ENCODE data around the gene CYTH2. TPM values are rescaled to one million over a fixed set of nuclear protein-coding genes. Genes with fewer than 3 reads are reported as not detected.

Gene CYTH2
- total RNA-seq, 1 experiment from 2014 or later = 103 TPM

DNA sequence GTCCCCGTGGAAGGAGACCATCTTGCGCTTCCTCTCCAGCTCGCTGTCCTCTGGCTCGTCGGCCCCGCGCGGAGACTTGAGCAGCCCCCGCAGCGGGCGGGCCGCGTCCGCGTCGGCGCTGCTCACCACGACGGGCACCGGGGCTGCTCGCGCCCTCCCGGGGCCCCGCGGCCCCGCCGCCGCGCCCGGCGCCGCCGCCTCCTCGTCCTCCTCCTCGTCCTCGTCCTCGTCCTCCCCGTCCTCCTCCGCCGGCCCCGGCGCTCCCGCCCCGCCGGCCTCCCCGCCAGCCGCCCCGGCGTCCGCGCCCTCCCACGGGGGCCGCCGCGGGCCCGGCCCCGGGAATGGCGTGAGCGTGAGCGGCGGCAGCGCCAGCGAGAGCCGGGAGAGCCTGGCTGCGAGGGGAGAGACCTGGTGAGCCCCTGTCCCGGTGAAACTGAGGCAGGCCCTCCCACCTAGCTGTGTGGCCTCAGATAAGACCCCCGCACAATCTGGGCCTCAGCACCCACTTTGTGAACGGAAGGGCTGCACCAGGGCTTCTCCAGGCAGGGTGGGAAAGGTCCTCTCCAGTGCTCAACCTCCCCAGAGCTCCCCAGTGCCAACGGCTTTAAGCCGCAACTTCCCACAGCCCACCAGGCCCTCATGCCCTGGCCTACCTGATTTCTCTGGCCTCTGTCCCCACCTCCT, 24.7 kb downstream of the CYTH2 start:
- WGBS (ENCODE audit: extremely low coverage, insufficient read length, low lambda C conversion rate) = no CpG with 5 or more reads among the region's 70 CpGs
- Histone ChIP-seq H2BK12ac (ENCODE audit: insufficient read length, low read depth, low read length) (no peak overlapping the region), H2BK20ac (ENCODE audit: low read depth, low read length, poor library complexity, severe bottlenecking) (no peak overlapping the region)

More for the DNA sequence above, 24.7 kb downstream of the CYTH2 start:
- H3K79me1 ChIP-seq (ENCODE audit: insufficient read depth, low read depth, low read length, poor library complexity, severe bottlenecking) = no peaks in the 10 kb centered on the region
- DNase-seq = no peak
- H3K4me3 Mint-ChIP-seq = peak overlapping the region; percentile 65 to 82
- no peak overlapping the region for H4K8ac ChIP-seq (replicated peaks; ENCODE audit: insufficient read length, low read depth, low read length)
- no peak overlapping the region for H2BK120ac ChIP-seq (ENCODE audit: low read depth, low read length, poor library complexity, severe bottlenecking)
- peak overlapping the region; percentile 94 for H3K14ac ChIP-seq (ENCODE audit: insufficient read depth, low read length)
- H4K20me1 ChIP-seq (ENCODE audit: control insufficient read depth, insufficient read depth, insufficient read length) = no peaks in the 10 kb centered on the region
- H2BK5ac ChIP-seq (ENCODE audit: insufficient read length, low read length) = no peak overlapping the region
- no peak overlapping the region for H3K27ac ChIP-seq (ENCODE audit: insufficient read length, low read depth, low read length)
- no peak overlapping the region for H3T11ph ChIP-seq (ENCODE audit: low read length)
- peak overlapping the region; percentile 2 for H3K18ac ChIP-seq (ENCODE audit: insufficient read length, low read depth, low read length)
- no peak overlapping the region for H3K27ac Mint-ChIP-seq
- peaks cover 0 to 6% (median 0%) of the 10 kb centered on the region in 3 experiments; a peak in 4 of 7 replicates for H3K36me3 Mint-ChIP-seq (ENCODE audit: insufficient read depth in 1 of 3, low read depth in 3 of 3)
- H3K4ac ChIP-seq (ENCODE audit: low read depth, low read length) = no peak overlapping the region
- H3K79me2 ChIP-seq (ENCODE audit: insufficient read depth, low read length) = no peaks in the 10 kb centered on the region
- H3K27me3 Mint-ChIP-seq (ENCODE audit: low read depth) = peaks cover 17% of the 10 kb centered on the region
- no peak overlapping the region; the same call in 1 of the 2 replicates for H2BK15ac ChIP-seq (ENCODE audit: low read depth, low read length)
- no peak overlapping the region for H4K5ac ChIP-seq (ENCODE audit: insufficient read length, low read depth, low read length)
- H3K4me1 Mint-ChIP-seq = peaks cover 24 to 36% of the 10 kb centered on the region in 2 experiments
- no peaks in the 10 kb centered on the region for H3K9me3 ChIP-seq (ENCODE audit: control insufficient read depth, low read depth, low read length)
- TF ChIP-seq, protein P1, sequence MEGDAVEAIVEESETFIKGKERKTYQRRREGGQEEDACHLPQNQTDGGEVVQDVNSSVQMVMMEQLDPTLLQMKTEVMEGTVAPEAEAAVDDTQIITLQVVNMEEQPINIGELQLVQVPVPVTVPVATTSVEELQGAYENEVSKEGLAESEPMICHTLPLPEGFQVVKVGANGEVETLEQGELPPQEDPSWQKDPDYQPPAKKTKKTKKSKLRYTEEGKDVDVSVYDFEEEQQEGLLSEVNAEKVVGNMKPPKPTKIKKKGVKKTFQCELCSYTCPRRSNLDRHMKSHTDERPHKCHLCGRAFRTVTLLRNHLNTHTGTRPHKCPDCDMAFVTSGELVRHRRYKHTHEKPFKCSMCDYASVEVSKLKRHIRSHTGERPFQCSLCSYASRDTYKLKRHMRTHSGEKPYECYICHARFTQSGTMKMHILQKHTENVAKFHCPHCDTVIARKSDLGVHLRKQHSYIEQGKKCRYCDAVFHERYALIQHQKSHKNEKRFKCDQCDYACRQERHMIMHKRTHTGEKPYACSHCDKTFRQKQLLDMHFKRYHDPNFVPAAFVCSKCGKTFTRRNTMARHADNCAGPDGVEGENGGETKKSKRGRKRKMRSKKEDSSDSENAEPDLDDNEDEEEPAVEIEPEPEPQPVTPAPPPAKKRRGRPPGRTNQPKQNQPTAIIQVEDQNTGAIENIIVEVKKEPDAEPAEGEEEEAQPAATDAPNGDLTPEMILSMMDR (conservative IDR thresholded peaks at IDR 0.05) = no peak
- H3K23me2 ChIP-seq (ENCODE audit: insufficient read length, low read depth, low read length, poor library complexity, severe bottlenecking) = peaks cover 8% of the 10 kb centered on the region
- no peaks in the 10 kb centered on the region for H3K4me1 ChIP-seq (ENCODE audit: insufficient read depth, low read length)
- peak overlapping the region; percentile 57 for H3K9ac ChIP-seq (ENCODE audit: extremely low read depth, insufficient read length, low read length)
- no peak overlapping the region for H2AK5ac ChIP-seq (ENCODE audit: insufficient read length, low read length)
- H3K23ac ChIP-seq (ENCODE audit: insufficient read length, low read depth, low read length) = no peak overlapping the region
- H3K9me3 Mint-ChIP-seq = no peaks in the 10 kb centered on the region; a peak in 2 of 5 replicates
- no peak overlapping the region for H4K91ac ChIP-seq (ENCODE audit: insufficient read length, low read depth, low read length)
- no peaks in the 10 kb centered on the region for H3K27me3 ChIP-seq (ENCODE audit: insufficient read depth, low read length)
- H3K4me2 ChIP-seq (ENCODE audit: insufficient read depth, insufficient read length, low read length) = peak overlapping the region; percentile 55
- no peak overlapping the region for H3K56ac ChIP-seq (ENCODE audit: insufficient read length, low read depth, low read length)
- no peak overlapping the region for H2AFZ ChIP-seq (ENCODE audit: low read length)
